AG04449 (cell line): ENCODE data around the gene DIO1.
"Not testable (repeated sequence)": the region's sequence is repeated elsewhere in the genome, so short reads cannot be mapped to it uniquely, and the experiment has no call there.

Experiments
- CTCF ChIA-PET: fragments of 350-600 bp; formaldehyde crosslinking; extraction: SDS; loops from one replicate; lab custom pipeline; 2021; ENCODE audit warnings: antibody characterized with exemption; lab: Yijun Ruan, JAX
- POLR2A ChIA-PET: fragments of 400-600, 350-600 bp; formaldehyde crosslinking; extraction: SDS; loops from one replicate; lab custom pipeline; 2020; ENCODE audit warnings: antibody characterized with exemption, inconsistent platforms; lab: Yijun Ruan, JAX
- DNase-seq: peaks from one replicate; pipeline ENCODE4 v3.0.0-alpha.2; 2010; ENCODE audit warnings: low read depth, low spot score
- H3K4me3 ChIP-seq: 2 replicates; pipeline ENCODE4 v1.5.1; 2011; ENCODE audit warnings: low read depth, mild to moderate bottlenecking, control low read depth, low read length
- CTCF ChIP-seq: IDR thresholded peaks from one replicate; pipeline ENCODE4 v1.5.1; 2011; ENCODE audit warnings: mild to moderate bottlenecking, moderate library complexity, low read length, control low read depth, inconsistent platforms; ENCODE audit not compliant: insufficient read depth; ENCODE audit errors: missing control alignments

The DIO1 gene

DNA sequence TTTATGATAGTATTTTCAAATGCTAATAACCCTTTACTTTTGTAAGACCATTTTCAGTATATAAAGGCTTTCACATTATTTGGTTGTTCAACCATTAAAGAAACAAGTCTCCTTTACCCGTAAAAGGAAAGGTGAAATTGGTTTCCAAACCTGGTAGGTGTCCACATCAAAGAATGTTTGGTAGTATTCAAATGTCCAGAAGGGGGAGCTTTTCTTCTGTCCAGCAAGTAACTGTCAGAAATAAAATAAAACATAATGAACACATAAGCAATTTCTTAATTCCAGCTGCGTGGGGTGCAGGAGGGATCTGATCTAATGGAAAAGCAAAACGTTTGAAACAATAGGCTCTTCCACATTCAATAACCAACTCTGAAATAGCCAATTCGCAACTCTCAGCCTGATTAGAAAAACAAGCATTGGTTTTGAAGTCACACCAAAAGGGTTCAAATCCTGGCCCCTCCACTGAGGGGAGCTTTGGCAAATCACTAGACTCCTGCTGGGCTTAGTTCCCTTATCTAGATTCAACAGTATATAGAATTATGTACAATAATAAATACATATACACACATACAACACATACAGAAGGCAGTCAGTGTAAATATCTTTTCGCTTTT, 15.4 kb upstream of the DIO1 start:
- ChIA-PET CTCF (interaction anchor here (0.6 to 8.4 kb wide), 44 partner anchors 9 to 931 kb away, joined by 3 to 115 read pairs (median 4); partner anchors contain the start of genes DIO1, IFT25 and YIPF1), POLR2A (interaction anchor here (0.6 to 1.0 kb wide), 2 partner anchors 11 to 195 kb away, joined by 3 read pairs; partner anchors contain the start of gene YIPF1)
- peak; percentile 46 for TF ChIP-seq CTCF
- H3K4me3 ChIP-seq: no peak overlapping the region
- DNase-seq: no peak

- POLR2A ChIA-PET, DNase-seq, H3K4me3 ChIP-seq: not testable (repeated sequence)
- CTCF ChIA-PET: interaction anchor here (1.4 to 8.4 kb wide), 4 partner anchors 21 to 81 kb away, joined by 3 to 115 read pairs (median 8); no protein-coding TSS in a partner anchor
Observed at GRCh38 chr1:53881853-53882252, 12.1 kb upstream of the DIO1 start.

- POLR2A ChIA-PET, DNase-seq, H3K4me3 ChIP-seq: not testable (repeated sequence)
- CTCF ChIA-PET: interaction anchor here (0.9 to 8.4 kb wide), 5 partner anchors 12 to 75 kb away, joined by 3 to 115 read pairs (median 5); partner anchors contain the start of genes IFT25 and LRRC42
Observed at GRCh38 chr1:53883600-53883999, 10.4 kb upstream of the DIO1 start.

DNA sequence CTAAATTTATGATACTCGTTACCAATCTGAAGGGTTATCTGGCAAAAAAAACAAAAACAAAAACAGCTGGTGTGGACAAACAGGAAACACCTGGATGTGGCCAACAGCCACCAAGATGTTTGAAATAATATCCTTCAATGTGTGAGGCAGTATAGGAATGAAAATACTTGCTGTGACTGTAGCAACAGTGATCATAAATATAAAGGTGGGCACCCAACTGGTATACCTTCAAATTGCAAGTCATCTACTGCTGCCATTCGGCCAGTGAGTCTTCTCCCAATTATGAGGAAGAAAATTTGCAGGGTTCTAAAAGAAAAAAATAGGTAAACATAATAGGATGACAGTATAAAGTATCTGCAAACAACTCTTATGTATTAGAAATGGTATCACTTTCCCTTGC, 5.3 kb upstream of the DIO1 start:
- peak overlapping the region; percentile 99 for H3K4me3 ChIP-seq
- ChIA-PET CTCF (interaction anchor here (0.8 to 2.0 kb wide), 3 partner anchors 10 to 28 kb away, joined by 3 to 9 read pairs (median 6); no protein-coding TSS in a partner anchor), POLR2A (no interaction called here)
- DNase-seq: no peak
- TF ChIP-seq CTCF: no peak

DNA sequence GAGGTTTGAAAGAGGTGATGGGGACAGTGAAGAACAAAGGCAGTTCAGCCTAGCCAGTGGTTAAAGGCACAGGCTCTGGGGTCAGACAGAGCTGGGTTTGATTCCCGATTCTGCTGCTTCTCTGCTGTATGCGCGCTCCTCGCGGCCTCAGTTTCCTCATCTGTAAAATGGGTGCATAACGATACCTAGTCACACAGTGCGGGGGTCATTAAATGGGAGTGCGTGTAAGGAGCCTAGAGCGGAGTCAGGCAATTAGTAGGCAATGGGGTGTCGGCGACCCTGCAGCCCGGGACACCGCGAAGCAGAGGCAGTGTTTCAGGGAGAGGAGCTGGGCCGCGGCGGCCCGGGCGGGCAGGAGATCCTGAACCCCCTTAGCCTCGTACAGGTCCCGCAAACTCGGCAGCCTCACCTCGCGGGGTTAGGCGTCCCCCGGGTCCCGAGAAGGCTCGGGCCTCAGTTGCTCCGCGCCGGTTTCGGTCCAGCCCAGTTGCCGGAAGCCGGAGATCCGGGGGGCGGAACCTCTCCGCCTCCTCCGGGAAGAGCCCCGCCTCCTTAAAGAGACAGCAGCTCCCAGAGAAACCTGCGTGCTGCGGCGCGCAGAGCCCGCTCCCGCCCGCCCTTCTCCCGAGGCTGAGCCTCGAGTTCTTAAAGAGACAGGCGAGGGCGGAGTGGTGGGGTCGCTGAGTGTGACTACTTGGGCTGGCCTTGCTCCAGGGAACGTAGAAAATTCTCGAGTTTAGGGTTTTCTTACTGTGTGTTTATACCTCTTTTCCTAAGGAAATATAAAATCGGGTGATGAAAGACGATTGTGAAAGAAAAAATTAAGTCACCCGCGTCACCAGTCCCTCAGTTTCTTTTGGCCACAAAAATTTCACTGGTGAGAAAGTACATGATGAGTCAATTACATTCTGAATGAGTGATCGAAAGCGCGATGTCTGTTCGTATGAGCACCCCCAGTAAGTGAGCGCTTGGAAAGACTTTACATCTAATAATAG, 4.4 kb upstream of the DIO1 start, which contains the start of gene YIPF1:
Gene YIPF1 (minus strand): TSS at position 494 of the 995 bp plus-strand sequence. CDS start 860 bp downstream, outside the sequence.
- TF ChIP-seq CTCF: no peak
- POLR2A ChIA-PET: interaction anchor here (0.9 to 1.6 kb wide), 2 partner anchors 11 to 56 kb away, joined by 3 to 6 read pairs; partner anchors contain the start of genes IFT25 and LRRC42
- CTCF ChIA-PET: interaction anchor here (1.0 to 1.8 kb wide), 4 partner anchors 11 to 70 kb away, joined by 3 to 9 read pairs (median 4); no protein-coding TSS in a partner anchor
- H3K4me3 ChIP-seq: peak within 1 kb of the TSS; percentile 99
- DNase-seq: peak; percentile 38

- no peak for DNase-seq
- ChIA-PET CTCF (interaction anchor here (0.8 to 1.8 kb wide), 4 partner anchors 8 to 69 kb away, joined by 3 to 9 read pairs (median 4); no protein-coding TSS in a partner anchor), POLR2A (interaction anchor here (1.6 kb wide), 1 partner anchor 55 kb away, joined by 6 read pairs; the partner anchor contains the start of genes IFT25 and LRRC42)
Observed at GRCh38 chr1:53890522-53890941, 3.5 kb upstream of the DIO1 start.

More at GRCh38 chr1:53890522-53890941, 3.5 kb upstream of the DIO1 start:
- peak overlapping the region; percentile 99 for H3K4me3 ChIP-seq
- TF ChIP-seq CTCF: no peak
